Measurements from ENCODE around the gene NEDD4L. TPM values are rescaled to one million over a fixed set of nuclear protein-coding genes. Genes with fewer than 3 reads are reported as not detected.

NEDD4L gene
- total RNA-seq, 1 donor from 2014 or later = 41.1 TPM

GRCh38 chr18:58307441-58307840, 263.4 kb downstream of the NEDD4L start:
- Mint-ChIP-seq H3K27me3 (ENCODE audit: unreplicated experiment) (no peaks in the 10 kb centered on the region), H3K36me3 (ENCODE audit: unreplicated experiment) (peaks cover 2% of the 10 kb centered on the region), H3K4me1 (ENCODE audit: unreplicated experiment) (peaks cover 7% of the 10 kb centered on the region), H3K9me3 (ENCODE audit: unreplicated experiment) (peaks cover 7% of the 10 kb centered on the region), H3K27ac (ENCODE audit: unreplicated experiment) (no peak overlapping the region), H3K4me3 (ENCODE audit: unreplicated experiment) (no peak overlapping the region)
- TF ChIP-seq CTCF (IDR thresholded peaks at IDR 0.05) = no peak
- DNase-seq (ENCODE audit: extremely low spot score, unreplicated experiment) = no peak

GRCh38 chr18:58308463-58308862, 264.4 kb downstream of the NEDD4L start:
- H3K36me3 Mint-ChIP-seq (ENCODE audit: unreplicated experiment) = peaks cover 2% of the 10 kb centered on the region
- no peak for TF ChIP-seq CTCF (IDR thresholded peaks at IDR 0.05)
- DNase-seq (ENCODE audit: extremely low spot score, unreplicated experiment) = no peak
- no peak overlapping the region for H3K27ac Mint-ChIP-seq (ENCODE audit: unreplicated experiment)
- H3K4me3 Mint-ChIP-seq (ENCODE audit: unreplicated experiment) = no peak overlapping the region
- H3K9me3 Mint-ChIP-seq (ENCODE audit: unreplicated experiment) = peaks cover 7% of the 10 kb centered on the region
- no peaks in the 10 kb centered on the region for H3K27me3 Mint-ChIP-seq (ENCODE audit: unreplicated experiment)
- H3K4me1 Mint-ChIP-seq (ENCODE audit: unreplicated experiment) = peaks cover 2% of the 10 kb centered on the region

- no peak for TF ChIP-seq CTCF (IDR thresholded peaks at IDR 0.05)
- H3K36me3 Mint-ChIP-seq (ENCODE audit: unreplicated experiment) = peaks cover 2% of the 10 kb centered on the region
- H3K27ac Mint-ChIP-seq (ENCODE audit: unreplicated experiment) = no peak overlapping the region
- no peak overlapping the region for H3K4me3 Mint-ChIP-seq (ENCODE audit: unreplicated experiment)
- no peaks in the 10 kb centered on the region for H3K27me3 Mint-ChIP-seq (ENCODE audit: unreplicated experiment)
- DNase-seq (ENCODE audit: extremely low spot score, unreplicated experiment) = no peak
- peaks cover 6% of the 10 kb centered on the region for H3K4me1 Mint-ChIP-seq (ENCODE audit: unreplicated experiment)
- H3K9me3 Mint-ChIP-seq (ENCODE audit: unreplicated experiment) = peaks cover 7% of the 10 kb centered on the region
Observed at GRCh38 chr18:58309099-58309498, 265.1 kb downstream of the NEDD4L start.

GRCh38 chr18:58309610-58310239, 265.7 kb downstream of the NEDD4L start:
- Mint-ChIP-seq H3K27me3 (ENCODE audit: unreplicated experiment) (no peaks in the 10 kb centered on the region), H3K36me3 (ENCODE audit: unreplicated experiment) (peaks cover 2% of the 10 kb centered on the region), H3K4me1 (ENCODE audit: unreplicated experiment) (peaks cover 12% of the 10 kb centered on the region), H3K4me3 (ENCODE audit: unreplicated experiment) (no peak overlapping the region), H3K9me3 (ENCODE audit: unreplicated experiment) (peaks cover 7% of the 10 kb centered on the region), H3K27ac (ENCODE audit: unreplicated experiment) (no peak overlapping the region)
- DNase-seq (ENCODE audit: extremely low spot score, unreplicated experiment) = no peak
- no peak for TF ChIP-seq CTCF (IDR thresholded peaks at IDR 0.05)

GRCh38 chr18:58310517-58310916, 266.5 kb downstream of the NEDD4L start:
- Mint-ChIP-seq H3K4me3 (ENCODE audit: unreplicated experiment) (no peak overlapping the region), H3K9me3 (ENCODE audit: unreplicated experiment) (peaks cover 7% of the 10 kb centered on the region), H3K4me1 (ENCODE audit: unreplicated experiment) (peaks cover 20% of the 10 kb centered on the region), H3K27ac (ENCODE audit: unreplicated experiment) (no peak overlapping the region), H3K36me3 (ENCODE audit: unreplicated experiment) (peaks cover 2% of the 10 kb centered on the region), H3K27me3 (ENCODE audit: unreplicated experiment) (no peaks in the 10 kb centered on the region)
- DNase-seq (ENCODE audit: extremely low spot score, unreplicated experiment) = no peak
- TF ChIP-seq CTCF (IDR thresholded peaks at IDR 0.05) = no peak
